HCT116 (cell line): Measurements from ENCODE around the gene SUN3. TPM values are rescaled to one million over a fixed set of nuclear protein-coding genes. Genes with fewer than 3 reads are reported as not detected.
A peak's percentile ranks its signal among the peaks of the same experiment; 100 is the strongest.

Experiments used
- ATAC-seq: fragments of 200-7000 bp; cut with Tn5 transposase; 2 replicates; pipeline ENCODE4 v1.9.1; 2020; ENCODE audit warnings: mild to moderate bottlenecking, moderate library complexity
- Bru-seq: library from RNA; stranded (reverse); fragments of 400-500 nt; gene quantifications from one replicate; lab custom pipeline; 2021; lab: Mats Ljungman, UMichigan
- BruChase-seq, 2 experiments: library from RNA; stranded (reverse); fragments of 400-500 nt; gene quantifications; one replicate each; lab custom pipeline; 2021; lab: Mats Ljungman, UMichigan
- BruUV-seq: library from RNA; stranded (reverse); fragments of 400-500 nt; replicated peaks from 2 replicates; lab custom pipeline; 2021; lab: Mats Ljungman, UMichigan
- CTCF ChIA-PET: fragments of 300-600 bp; sonication (Branson Sonifier 250); formaldehyde crosslinking; loops from one replicate; lab custom pipeline; 2021; ENCODE audit warnings: antibody characterized with exemption; lab: Charles Lee
- POLR2A ChIA-PET: fragments of 300-600, 350-600 bp; sonication (Branson Sonifier 250); formaldehyde crosslinking; loops from one replicate; lab custom pipeline; 2021; ENCODE audit warnings: antibody characterized with exemption; lab: Charles Lee
- RAD21 ChIA-PET, 2 experiments: fragments of 300-600 bp; sonication (Branson Sonifier 250); formaldehyde crosslinking; loops; one replicate each; lab custom pipeline; 2023; ENCODE audit warnings: low total read pairs in 2 of 2; ENCODE audit not compliant: uncharacterized antibody in 2 of 2, unreplicated experiment in 2 of 2, low non-redundant PET in 1 of 2; lab: Charles Lee
- DNase-seq: peaks from one replicate; pipeline ENCODE4 v3.0.0-alpha.2; 2010; ENCODE audit warnings: low read depth, low spot score
- H2AFZ ChIP-seq: fragments of 200-600 bp; shearing (Covaris generic), sonication (generic); 2 replicates; pipeline ENCODE4 v1.6.1; 2017; ENCODE audit warnings: low read depth, mixed run types, mixed read lengths, antibody characterized with exemption, low read length; ENCODE audit not compliant: poor library complexity, severe bottlenecking
- H3K27ac ChIP-seq: 2 replicates; pipeline ENCODE4 v1.5.1; 2012; ENCODE audit warnings: low read depth, low read length
- H3K27me3 ChIP-seq: fragments of 200-600 bp; sonication (generic); 2 replicates; pipeline ENCODE4 v1.6.1; 2016; ENCODE audit warnings: mixed run types, low read length, mixed read lengths; ENCODE audit not compliant: insufficient read depth
- H3K36me3 ChIP-seq, 2 experiments: fragments of 200-500 bp in 1 of 2; fragments of 200-600 bp in 1 of 2; sonication (Bioruptor generic) in 1 of 2; sonication (generic) in 1 of 2; 2 replicates each; pipeline versions ENCODE4 v1.5.1 to v1.6.1; 2014 to 2016; ENCODE audit warnings: low read length in 2 of 2, inconsistent platforms in 1 of 2, mixed read lengths in 1 of 2, mixed run types in 1 of 2; ENCODE audit not compliant: insufficient read depth in 2 of 2, control insufficient read depth in 1 of 2
- H3K4me1 ChIP-seq, 2 experiments: fragments of 200-600 bp in 1 of 2; sonication (generic) in 1 of 2; 2 replicates each; pipeline versions ENCODE4 v1.5.1 to v1.6.1; 2012 to 2017; ENCODE audit warnings: low read length in 2 of 2, inconsistent platforms in 1 of 2, mild to moderate bottlenecking in 1 of 2, mixed read lengths in 1 of 2, mixed run types in 1 of 2, moderate library complexity in 1 of 2; ENCODE audit not compliant: insufficient read depth in 2 of 2, control insufficient read depth in 1 of 2
- H3K4me2 ChIP-seq: fragments of 200-600 bp; sonication (generic); 2 replicates; pipeline ENCODE4 v1.6.1; 2017; ENCODE audit warnings: mixed run types, low read length, mixed read lengths
- H3K4me3 ChIP-seq, 2 experiments: fragments of 200-600 bp in 1 of 2; sonication (generic) in 1 of 2; replicated peaks in 1 of 2; 2 replicates each; pipeline ENCODE4 v1.5.1; 2011 to 2016; ENCODE audit warnings: low read length in 2 of 2, control low read depth in 1 of 2, low read depth in 1 of 2, mild to moderate bottlenecking in 1 of 2, mixed read lengths in 1 of 2, mixed run types in 1 of 2
- H3K79me2 ChIP-seq: fragments of 200-600 bp; sonication (generic); 2 replicates; pipeline ENCODE4 v1.6.1; 2017; ENCODE audit warnings: mild to moderate bottlenecking, mixed run types, low read length, moderate library complexity, mixed read lengths; ENCODE audit not compliant: insufficient read depth
- H3K9ac ChIP-seq: fragments of 200-600 bp; sonication (generic); 2 replicates; pipeline ENCODE4 v1.6.1; 2016; ENCODE audit warnings: low read length, mixed read lengths
- H3K9me2 ChIP-seq: fragments of 200-600 bp; sonication (generic), shearing (Covaris generic); 2 replicates; pipeline ENCODE4 v1.6.1; 2017; ENCODE audit warnings: mixed run types, mild to moderate bottlenecking, moderate library complexity; ENCODE audit not compliant: insufficient read depth
- H3K9me3 ChIP-seq, 2 experiments: fragments of 200-500 bp in 1 of 2; fragments of 200-600 bp in 1 of 2; sonication (Bioruptor generic) in 1 of 2; sonication (generic) in 1 of 2; 2 replicates each; pipeline ENCODE4 v1.6.1; 2014 to 2017; ENCODE audit warnings: low read length in 2 of 2, mixed read lengths in 2 of 2, inconsistent platforms in 1 of 2, low read depth in 1 of 2, mild to moderate bottlenecking in 1 of 2, mixed run types in 1 of 2, moderate library complexity in 1 of 2; ENCODE audit not compliant: control insufficient read depth in 1 of 2, insufficient read depth in 1 of 2
- H4K20me1 ChIP-seq: fragments of 200-600 bp; sonication (generic), shearing (Covaris generic); 2 replicates; pipeline ENCODE4 v1.6.1; 2017; ENCODE audit warnings: mixed run types, mild to moderate bottlenecking, moderate library complexity; ENCODE audit not compliant: insufficient read depth
- CEBPB ChIP-seq: IDR thresholded peaks from 2 replicates; pipeline ENCODE4 v1.6.1; 2012; ENCODE audit warnings: low read depth
- ELF1 ChIP-seq: IDR thresholded peaks from 2 replicates; pipeline ENCODE4 v1.6.1; 2012; ENCODE audit warnings: low read depth, borderline replicate concordance
- EZH2 ChIP-seq: fragments of 200-600 bp; sonication (generic); IDR thresholded peaks from 2 replicates; pipeline ENCODE4 v1.6.1; 2017; ENCODE audit warnings: antibody characterized with exemption, mixed run types
- EZH2phosphoT487 ChIP-seq: fragments of 200-600 bp; IDR thresholded peaks from 2 replicates; pipeline ENCODE4 v1.6.1; 2018; ENCODE audit warnings: antibody characterized with exemption, borderline replicate concordance
- FOSL1 ChIP-seq: IDR thresholded peaks from 2 replicates; pipeline ENCODE4 v1.6.1; 2012; ENCODE audit warnings: low read depth
- JUND ChIP-seq: IDR thresholded peaks from 2 replicates; pipeline ENCODE4 v1.6.1; 2012
- POLR2A ChIP-seq: IDR thresholded peaks from 2 replicates; pipeline ENCODE4 v1.7.0; 2011; ENCODE audit warnings: borderline replicate concordance; ENCODE audit not compliant: insufficient read depth, insufficient read length; ENCODE audit errors: extremely low read depth
- POLR2AphosphoS5 ChIP-seq: IDR thresholded peaks from 2 replicates; pipeline ENCODE4 v1.6.1; 2011; ENCODE audit warnings: mild to moderate bottlenecking, low read depth, low read length, moderate library complexity
- RAD21 ChIP-seq: IDR thresholded peaks from 2 replicates; pipeline ENCODE4 v1.6.1; 2012; ENCODE audit warnings: low read depth, mild to moderate bottlenecking
- SIN3A ChIP-seq: IDR thresholded peaks from 2 replicates; pipeline ENCODE4 v1.6.1; 2012; ENCODE audit warnings: low read depth
- SP1 ChIP-seq: IDR thresholded peaks from 2 replicates; pipeline ENCODE4 v1.6.1; 2012; ENCODE audit warnings: low read depth
- SRF ChIP-seq: IDR thresholded peaks from 2 replicates; pipeline ENCODE4 v1.6.1; 2012; ENCODE audit warnings: low read depth
- TCF7L2 ChIP-seq: IDR thresholded peaks from 2 replicates; pipeline ENCODE4 v1.7.0; 2011; ENCODE audit warnings: borderline replicate concordance, inconsistent platforms; ENCODE audit not compliant: insufficient read depth, insufficient read length; ENCODE audit errors: extremely low read depth
- YY1 ChIP-seq: IDR thresholded peaks from 2 replicates; pipeline ENCODE4 v1.6.1; 2011; ENCODE audit warnings: low read length, low read depth, moderate library complexity, mild to moderate bottlenecking; ENCODE audit not compliant: insufficient replicate concordance; ENCODE audit errors: extremely low read depth
- ZFX ChIP-seq: fragments of 450-650 bp; IDR thresholded peaks from 2 replicates; pipeline ENCODE4 v1.6.1; 2017
- ZNF274 ChIP-seq: fragments of 200-500 bp; sonication (Bioruptor generic); IDR thresholded peaks from 2 replicates; pipeline ENCODE4 v1.6.1; 2014; ENCODE audit warnings: mild to moderate bottlenecking, low read depth, low read length, inconsistent platforms
- intact Hi-C: fragments of 100-400 bp; cut with micrococcal nuclease; formaldehyde crosslinking; loops from 2 replicates; pipeline ENCODE4 v1.10.0; 2022
- long read RNA-seq: library from polyadenylated mRNA; unstranded; transcript quantifications from one replicate; pipeline ENCODE4 v2.0.0, GENCODE V29; 2021; ENCODE audit not compliant: unreplicated experiment
- polyA plus RNA-seq: library from polyadenylated mRNA; unstranded; fragments of >200 nt; gene quantifications from 2 replicates; pipeline ENCODE4 v1.2.1, GENCODE V29; 2012; ENCODE audit warnings: missing spikeins
- total RNA-seq: library from RNA; stranded (reverse); gene quantifications from one replicate; pipeline ENCODE4 v1.2.1, GENCODE V29; 2021; ENCODE audit not compliant: unreplicated experiment
- TF ChIP-seq, protein P1 (sequence below): IDR thresholded peaks from 2 replicates; pipeline ENCODE4 v1.6.1; 2012
- TF ChIP-seq, protein P2 (sequence below): IDR thresholded peaks from 2 replicates; pipeline ENCODE4 v1.6.1; 2012
- TF ChIP-seq, protein P3 (sequence below), 3 experiments: fragments of 200-600 bp in 1 of 3; sonication (generic) in 1 of 3; IDR thresholded peaks in 2 of 3; conservative IDR thresholded peaks in 1 of 3; 2 replicates each; pipeline ENCODE4 v1.5.1; 2012 to 2017; ENCODE audit warnings: low read depth in 2 of 3, low read length in 2 of 3, antibody characterized with exemption in 1 of 3, borderline replicate concordance in 1 of 3, control low read depth in 1 of 3, mild to moderate bottlenecking in 1 of 3, mixed read lengths in 1 of 3, mixed run types in 1 of 3, moderate library complexity in 1 of 3; ENCODE audit not compliant: insufficient read depth in 1 of 3
- TF ChIP-seq, protein P4 (sequence below): IDR thresholded peaks from 2 replicates; pipeline ENCODE4 v1.6.1; 2011; ENCODE audit warnings: mild to moderate bottlenecking, low read length, moderate library complexity; ENCODE audit not compliant: insufficient replicate concordance; ENCODE audit errors: extremely low read depth

SUN3 gene, protein sequence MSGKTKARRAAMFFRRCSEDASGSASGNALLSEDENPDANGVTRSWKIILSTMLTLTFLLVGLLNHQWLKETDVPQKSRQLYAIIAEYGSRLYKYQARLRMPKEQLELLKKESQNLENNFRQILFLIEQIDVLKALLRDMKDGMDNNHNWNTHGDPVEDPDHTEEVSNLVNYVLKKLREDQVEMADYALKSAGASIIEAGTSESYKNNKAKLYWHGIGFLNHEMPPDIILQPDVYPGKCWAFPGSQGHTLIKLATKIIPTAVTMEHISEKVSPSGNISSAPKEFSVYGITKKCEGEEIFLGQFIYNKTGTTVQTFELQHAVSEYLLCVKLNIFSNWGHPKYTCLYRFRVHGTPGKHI
- total RNA-seq (4.5 TPM), Bru-seq, nascent RNA (percentile 55 among the genes with signal in this experiment), BruChase-seq, experiment 1, labeled RNA remaining after a 6-hour chase (percentile 51 among the genes with signal in this experiment), BruChase-seq, experiment 2, labeled RNA remaining after a 2-hour chase (percentile 44 among the genes with signal in this experiment)
- 3.2 and 3.4 TPM in 2 replicates for polyA plus RNA-seq
- long read RNA-seq, partial matches to known transcripts: 2 of 4 reads
- long read RNA-seq, other reads (novel, unspliced or antisense): 0 of 4 reads

DNA sequence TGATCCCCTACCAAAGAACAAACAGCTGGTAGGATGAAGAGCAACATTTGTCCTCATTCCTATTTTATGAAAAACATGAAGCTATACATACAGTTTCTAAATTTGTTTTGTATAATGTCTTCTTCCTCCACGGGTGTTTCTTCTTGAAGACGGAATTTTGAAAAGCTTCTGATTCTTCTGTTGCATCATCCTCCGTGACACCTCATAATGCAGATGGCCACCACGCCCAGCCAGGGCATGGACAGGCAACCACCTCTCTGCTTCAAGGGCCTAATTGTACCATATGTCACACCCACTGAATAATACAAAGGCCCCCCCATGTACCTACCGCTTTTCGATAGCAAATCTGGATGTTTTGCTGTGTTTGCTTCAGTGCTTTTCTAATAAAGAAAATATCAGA lies at the start of gene SUN3:
SUN3 (minus strand) TSS at position 170 of the 400 bp plus-strand sequence; CDS start at position 1, 169 bp downstream.
- no peaks in the 10 kb centered on the region for H3K27me3 ChIP-seq
- no peak within 1 kb of the TSS for H2AFZ ChIP-seq
- H3K9me3 ChIP-seq: no peaks in the 10 kb centered on the region
- H3K36me3 ChIP-seq: no peaks in the 10 kb centered on the region
- DNase-seq: no peak
- TF ChIP-seq, protein P1, sequence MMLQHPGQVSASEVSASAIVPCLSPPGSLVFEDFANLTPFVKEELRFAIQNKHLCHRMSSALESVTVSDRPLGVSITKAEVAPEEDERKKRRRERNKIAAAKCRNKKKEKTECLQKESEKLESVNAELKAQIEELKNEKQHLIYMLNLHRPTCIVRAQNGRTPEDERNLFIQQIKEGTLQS: no peak
- TF ChIP-seq ZNF274 (no peak), JUND (no peak), EZH2phosphoT487 (no peak), POLR2A (no peak), POLR2AphosphoS5 (no peak), YY1 (no peak), CEBPB (no peak), FOSL1 (no peak), EZH2 (no peak), SRF (no peak), ZFX (no peak), ELF1 (no peak), SP1 (no peak), TCF7L2 (no peak), SIN3A (no peak), RAD21 (no peak)
- TF ChIP-seq, protein P2, sequence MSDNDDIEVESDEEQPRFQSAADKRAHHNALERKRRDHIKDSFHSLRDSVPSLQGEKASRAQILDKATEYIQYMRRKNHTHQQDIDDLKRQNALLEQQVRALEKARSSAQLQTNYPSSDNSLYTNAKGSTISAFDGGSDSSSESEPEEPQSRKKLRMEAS: no peak
- TF ChIP-seq, protein P3, sequence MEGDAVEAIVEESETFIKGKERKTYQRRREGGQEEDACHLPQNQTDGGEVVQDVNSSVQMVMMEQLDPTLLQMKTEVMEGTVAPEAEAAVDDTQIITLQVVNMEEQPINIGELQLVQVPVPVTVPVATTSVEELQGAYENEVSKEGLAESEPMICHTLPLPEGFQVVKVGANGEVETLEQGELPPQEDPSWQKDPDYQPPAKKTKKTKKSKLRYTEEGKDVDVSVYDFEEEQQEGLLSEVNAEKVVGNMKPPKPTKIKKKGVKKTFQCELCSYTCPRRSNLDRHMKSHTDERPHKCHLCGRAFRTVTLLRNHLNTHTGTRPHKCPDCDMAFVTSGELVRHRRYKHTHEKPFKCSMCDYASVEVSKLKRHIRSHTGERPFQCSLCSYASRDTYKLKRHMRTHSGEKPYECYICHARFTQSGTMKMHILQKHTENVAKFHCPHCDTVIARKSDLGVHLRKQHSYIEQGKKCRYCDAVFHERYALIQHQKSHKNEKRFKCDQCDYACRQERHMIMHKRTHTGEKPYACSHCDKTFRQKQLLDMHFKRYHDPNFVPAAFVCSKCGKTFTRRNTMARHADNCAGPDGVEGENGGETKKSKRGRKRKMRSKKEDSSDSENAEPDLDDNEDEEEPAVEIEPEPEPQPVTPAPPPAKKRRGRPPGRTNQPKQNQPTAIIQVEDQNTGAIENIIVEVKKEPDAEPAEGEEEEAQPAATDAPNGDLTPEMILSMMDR (IDR thresholded peaks at IDR 0.05 in 2 of 3, conservative IDR thresholded peaks at IDR 0.05 in 1 of 3; ENCODE audit: borderline replicate concordance in 1 of 3, insufficient read depth in 1 of 3, low read depth in 2 of 3, low read length in 2 of 3): no peak
- TF ChIP-seq, protein P4, sequence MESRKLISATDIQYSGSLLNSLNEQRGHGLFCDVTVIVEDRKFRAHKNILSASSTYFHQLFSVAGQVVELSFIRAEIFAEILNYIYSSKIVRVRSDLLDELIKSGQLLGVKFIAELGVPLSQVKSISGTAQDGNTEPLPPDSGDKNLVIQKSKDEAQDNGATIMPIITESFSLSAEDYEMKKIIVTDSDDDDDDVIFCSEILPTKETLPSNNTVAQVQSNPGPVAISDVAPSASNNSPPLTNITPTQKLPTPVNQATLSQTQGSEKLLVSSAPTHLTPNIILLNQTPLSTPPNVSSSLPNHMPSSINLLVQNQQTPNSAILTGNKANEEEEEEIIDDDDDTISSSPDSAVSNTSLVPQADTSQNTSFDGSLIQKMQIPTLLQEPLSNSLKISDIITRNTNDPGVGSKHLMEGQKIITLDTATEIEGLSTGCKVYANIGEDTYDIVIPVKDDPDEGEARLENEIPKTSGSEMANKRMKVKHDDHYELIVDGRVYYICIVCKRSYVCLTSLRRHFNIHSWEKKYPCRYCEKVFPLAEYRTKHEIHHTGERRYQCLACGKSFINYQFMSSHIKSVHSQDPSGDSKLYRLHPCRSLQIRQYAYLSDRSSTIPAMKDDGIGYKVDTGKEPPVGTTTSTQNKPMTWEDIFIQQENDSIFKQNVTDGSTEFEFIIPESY: no peak
- BruUV-seq: no TSS peak
- ATAC-seq: no peak
- intact Hi-C loops: no loop called here
- H3K4me2 ChIP-seq: no peak within 1 kb of the TSS
- no peak within 1 kb of the TSS for H3K9ac ChIP-seq
- POLR2A ChIA-PET: no interaction called here
- H3K9me2 ChIP-seq: no peaks in the 10 kb centered on the region
- no peaks in the 10 kb centered on the region for H4K20me1 ChIP-seq
- H3K27ac ChIP-seq: no peak within 1 kb of the TSS
- H3K79me2 ChIP-seq: no peaks in the 10 kb centered on the region
- no peak within 1 kb of the TSS for H3K4me3 ChIP-seq
- H3K4me1 ChIP-seq: no peaks in the 10 kb centered on the region
- RAD21 ChIA-PET: no interaction called here
- CTCF ChIA-PET: no interaction called here
